Fibroblast of pulmonary artery (primary cell): ENCODE data around the gene BSN.

ENCODE experiments used
- DNase-seq: peaks from one replicate; pipeline ENCODE4 v3.0.0-alpha.2; 2010; ENCODE audit warnings: low read depth
- H3K4me3 ChIP-seq: replicated peaks from 2 replicates; pipeline ENCODE4 v1.5.1; 2011; ENCODE audit warnings: low read depth, mild to moderate bottlenecking, control low read depth, low read length, moderate library complexity
- TF ChIP-seq, protein P1 (sequence below): IDR thresholded peaks from 2 replicates; pipeline ENCODE4 v1.5.1; 2011; ENCODE audit warnings: mild to moderate bottlenecking, control low read depth, low read length, inconsistent platforms; ENCODE audit errors: missing control alignments

BSN gene

DNA sequence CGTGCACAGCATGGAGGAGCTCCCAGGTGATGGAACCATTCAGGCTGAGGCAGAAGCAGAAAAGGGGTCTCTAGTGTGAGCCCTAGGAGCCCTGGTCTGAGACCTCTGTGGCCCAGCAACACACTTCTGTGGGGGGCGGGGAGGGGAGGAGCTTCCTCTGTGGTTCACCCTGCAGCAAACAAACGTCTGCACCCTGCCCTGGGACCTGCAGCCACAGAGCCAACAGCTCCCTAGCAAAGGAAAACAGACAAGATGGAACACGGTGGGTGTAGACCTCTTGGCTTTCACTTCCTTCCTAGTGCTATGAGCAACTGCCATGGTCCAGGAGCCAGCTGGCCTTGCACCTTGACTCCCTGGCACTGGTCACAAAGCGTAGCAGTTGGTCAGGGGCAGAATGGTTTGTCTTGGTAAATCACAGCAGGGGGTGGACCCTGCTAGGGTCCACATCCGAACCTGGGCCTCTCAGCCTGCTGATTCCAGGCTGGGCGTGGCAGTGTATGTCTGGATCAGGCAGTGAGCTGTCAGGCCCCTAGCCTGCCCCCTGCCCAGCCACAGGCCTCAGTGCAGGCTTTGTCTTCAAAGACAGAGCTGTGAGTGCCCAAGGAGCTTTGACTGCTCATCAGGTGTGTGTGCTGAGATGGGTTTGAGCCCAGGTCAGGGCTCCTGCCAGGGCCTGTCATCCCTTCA is 158.5 kb downstream of the BSN start:
- H3K4me3 ChIP-seq = no peak overlapping the region
- DNase-seq = no peak

DNA sequence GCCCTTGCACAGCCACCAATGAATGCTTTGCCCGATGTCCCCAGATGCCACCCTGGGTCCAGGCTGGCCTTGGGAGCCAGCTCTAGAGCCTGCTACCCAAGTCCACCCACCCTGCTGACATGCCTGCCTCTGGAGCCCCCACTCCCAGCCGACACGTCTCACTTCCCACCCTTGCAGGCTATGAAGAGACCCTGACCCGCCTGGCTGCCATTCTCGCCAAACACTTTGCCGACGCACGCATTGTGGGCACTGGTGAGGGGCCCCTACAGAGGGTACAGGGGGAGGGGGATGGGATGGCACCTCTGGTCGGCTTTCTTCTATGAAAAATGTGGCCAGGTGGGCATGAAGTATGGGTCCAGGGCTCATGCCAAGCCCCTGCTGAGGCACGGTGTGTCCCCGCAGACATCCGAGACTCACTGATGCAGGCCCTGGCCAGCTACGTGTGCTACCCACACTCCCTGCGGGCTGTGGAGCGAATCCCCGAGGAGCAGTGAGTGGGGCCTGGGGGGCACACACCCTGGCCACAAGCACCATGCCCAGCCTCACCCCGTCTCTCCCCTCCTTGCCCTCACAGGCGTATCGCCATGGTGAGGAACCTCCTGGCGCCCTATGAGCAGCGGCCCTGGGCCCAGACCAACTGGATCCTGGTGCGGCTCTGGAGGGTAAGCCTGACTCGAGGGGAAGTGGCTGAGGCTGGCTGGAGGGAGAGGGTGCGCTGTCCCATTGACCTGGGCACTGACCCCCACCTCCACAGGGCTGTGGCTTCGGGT is 159.2 kb downstream of the BSN start:
- no peak overlapping the region for H3K4me3 ChIP-seq
- no peak for DNase-seq
- TF ChIP-seq, protein P1, sequence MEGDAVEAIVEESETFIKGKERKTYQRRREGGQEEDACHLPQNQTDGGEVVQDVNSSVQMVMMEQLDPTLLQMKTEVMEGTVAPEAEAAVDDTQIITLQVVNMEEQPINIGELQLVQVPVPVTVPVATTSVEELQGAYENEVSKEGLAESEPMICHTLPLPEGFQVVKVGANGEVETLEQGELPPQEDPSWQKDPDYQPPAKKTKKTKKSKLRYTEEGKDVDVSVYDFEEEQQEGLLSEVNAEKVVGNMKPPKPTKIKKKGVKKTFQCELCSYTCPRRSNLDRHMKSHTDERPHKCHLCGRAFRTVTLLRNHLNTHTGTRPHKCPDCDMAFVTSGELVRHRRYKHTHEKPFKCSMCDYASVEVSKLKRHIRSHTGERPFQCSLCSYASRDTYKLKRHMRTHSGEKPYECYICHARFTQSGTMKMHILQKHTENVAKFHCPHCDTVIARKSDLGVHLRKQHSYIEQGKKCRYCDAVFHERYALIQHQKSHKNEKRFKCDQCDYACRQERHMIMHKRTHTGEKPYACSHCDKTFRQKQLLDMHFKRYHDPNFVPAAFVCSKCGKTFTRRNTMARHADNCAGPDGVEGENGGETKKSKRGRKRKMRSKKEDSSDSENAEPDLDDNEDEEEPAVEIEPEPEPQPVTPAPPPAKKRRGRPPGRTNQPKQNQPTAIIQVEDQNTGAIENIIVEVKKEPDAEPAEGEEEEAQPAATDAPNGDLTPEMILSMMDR = no peak

More for the DNA sequence above, 158.5 kb downstream of the BSN start:
- TF ChIP-seq, protein P1 = no peak

DNA sequence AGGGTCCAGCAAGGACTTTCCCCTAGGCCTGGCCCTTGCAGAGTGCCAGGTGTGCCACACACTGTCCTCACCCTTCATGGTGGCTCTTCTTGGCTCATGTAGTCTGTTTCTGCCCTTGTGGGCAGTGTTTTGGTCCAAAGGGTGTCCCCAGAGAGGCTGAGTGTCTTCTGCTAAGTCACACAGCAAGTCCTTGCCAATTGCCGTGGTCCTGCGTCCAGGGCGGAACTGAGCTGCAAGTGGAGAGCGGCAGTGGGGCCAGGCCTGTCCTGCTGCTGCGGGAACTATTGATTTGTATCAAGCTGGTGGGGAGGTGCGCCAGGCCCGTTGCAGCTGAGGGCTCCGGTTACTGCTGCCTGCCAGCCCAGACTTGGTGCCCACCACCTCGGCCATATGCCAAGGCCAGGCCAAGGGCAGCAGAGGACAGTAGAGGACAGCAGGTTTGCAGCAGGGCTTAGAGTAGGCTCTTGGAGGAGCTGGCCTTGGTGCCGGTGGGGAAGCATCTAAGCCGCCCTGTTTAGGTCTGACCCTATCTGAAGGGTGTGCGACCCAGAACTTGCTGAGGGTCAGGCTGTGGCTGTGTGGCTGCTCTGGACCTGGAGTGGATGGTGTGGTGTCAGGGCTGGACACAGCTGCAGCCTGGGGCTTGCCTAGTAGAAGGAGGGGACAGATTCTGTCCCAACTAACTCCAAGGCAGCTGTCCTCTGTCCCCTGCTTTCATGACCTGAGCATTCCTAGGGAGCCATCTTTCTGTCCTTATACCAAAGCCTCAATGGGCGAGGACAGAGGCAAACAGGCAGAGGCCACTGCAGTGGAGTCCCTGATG is 160.7 kb downstream of the BSN start:
- DNase-seq = no peak
- H3K4me3 ChIP-seq = no peak overlapping the region
- TF ChIP-seq, protein P1 = no peak

DNA sequence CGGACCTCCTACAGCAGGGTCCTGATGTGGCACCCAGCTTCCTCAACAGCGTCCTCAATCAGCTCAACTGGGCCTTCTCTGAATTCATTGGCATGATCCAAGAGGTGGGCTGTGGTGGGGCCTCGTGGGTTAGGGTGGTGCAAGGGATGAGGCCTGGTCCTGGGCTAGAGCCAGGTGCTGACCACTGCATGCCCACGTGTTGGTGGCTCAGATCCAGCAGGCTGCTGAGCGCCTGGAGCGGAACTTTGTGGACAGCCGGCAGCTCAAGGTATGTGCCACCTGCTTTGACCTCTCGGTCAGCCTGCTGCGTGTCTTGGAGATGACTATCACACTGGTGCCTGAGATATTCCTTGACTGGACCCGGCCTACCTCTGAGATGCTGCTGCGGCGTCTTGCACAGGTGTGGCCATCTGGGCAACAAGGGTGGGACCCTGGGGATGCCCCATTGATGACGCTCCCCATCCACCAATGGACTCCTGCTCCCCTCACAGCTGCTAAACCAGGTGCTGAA is 161.4 kb downstream of the BSN start:
- TF ChIP-seq, protein P1 = no peak
- DNase-seq = no peak
- H3K4me3 ChIP-seq = no peak overlapping the region

DNA sequence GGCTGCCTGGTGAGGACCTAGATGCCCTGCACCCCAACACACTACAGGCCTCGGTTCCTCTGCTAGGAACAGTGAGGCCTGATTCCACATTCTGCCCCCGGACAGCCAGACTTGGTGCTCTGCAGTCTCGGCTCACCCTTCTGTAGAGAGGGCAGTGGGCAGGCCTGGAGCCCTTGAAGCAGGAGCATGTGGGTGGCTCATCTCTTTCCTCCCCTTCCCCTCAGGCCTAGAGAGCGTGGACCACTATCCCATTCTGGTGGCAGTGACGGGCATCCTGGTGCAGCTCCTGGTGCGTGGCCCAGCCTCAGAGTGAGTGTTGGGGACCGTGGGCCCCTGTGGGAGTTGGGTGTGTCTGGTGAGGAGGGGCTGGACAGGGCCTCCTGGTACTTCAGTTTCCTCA is 161.9 kb downstream of the BSN start:
- TF ChIP-seq, protein P1 = no peak
- DNase-seq = no peak
- H3K4me3 ChIP-seq = no peak overlapping the region

DNA sequence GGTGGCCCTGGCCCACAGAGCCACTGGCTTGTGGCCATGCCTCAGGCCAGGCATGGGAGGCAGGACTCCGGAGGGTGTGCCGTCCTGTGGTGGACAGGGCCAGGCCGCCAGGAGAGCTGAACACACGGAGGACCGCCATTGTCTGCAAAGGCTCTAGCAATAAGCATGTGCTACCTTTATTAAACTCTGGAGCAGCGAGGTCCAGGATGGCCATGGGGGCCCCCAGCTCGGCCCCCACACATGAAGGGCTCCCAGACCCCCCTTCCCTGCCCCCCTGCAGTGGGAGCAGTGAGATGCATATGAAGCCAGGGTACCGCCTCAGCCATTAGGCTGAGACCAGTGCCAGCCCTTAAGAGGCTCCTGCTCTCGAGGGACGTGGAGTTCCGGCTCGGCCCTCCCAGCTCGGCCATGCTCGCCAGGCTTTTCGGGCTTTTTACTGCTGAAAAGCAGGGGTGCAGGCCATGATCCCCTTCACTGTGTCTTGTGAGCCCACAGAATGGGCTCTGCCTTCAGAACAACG is 162.5 kb downstream of the BSN start:
- TF ChIP-seq, protein P1 = no peak
- DNase-seq = no peak
- no peak overlapping the region for H3K4me3 ChIP-seq
